IPS-18a (cell line): ENCODE results near the gene ADAM15.

ENCODE experiments used
- H3K27ac ChIP-seq: one replicate; pipeline ENCODE4 v1.5.1; 2013; ENCODE audit warnings: low read length
- H3K27me3 ChIP-seq: one replicate; pipeline ENCODE4 v1.6.1; 2013; ENCODE audit warnings: mild to moderate bottlenecking, low read length; ENCODE audit not compliant: control insufficient read depth, insufficient read depth
- H3K36me3 ChIP-seq: one replicate; pipeline ENCODE4 v1.6.1; 2013; ENCODE audit warnings: low read depth, low read length; ENCODE audit not compliant: control insufficient read depth
- H3K4me1 ChIP-seq: one replicate; pipeline ENCODE4 v1.6.1; 2013; ENCODE audit warnings: low read depth, low read length; ENCODE audit not compliant: control insufficient read depth
- H3K4me3 ChIP-seq: one replicate; pipeline ENCODE4 v1.5.1; 2013; ENCODE audit warnings: low read length
- H3K9ac ChIP-seq: one replicate; pipeline ENCODE4 v1.6.1; 2013; ENCODE audit warnings: mild to moderate bottlenecking, low read length, moderate library complexity
- H3K9me3 ChIP-seq: one replicate; pipeline ENCODE4 v1.6.1; 2013; ENCODE audit warnings: low read depth, low read length; ENCODE audit not compliant: control insufficient read depth

ADAM15 gene

DNA sequence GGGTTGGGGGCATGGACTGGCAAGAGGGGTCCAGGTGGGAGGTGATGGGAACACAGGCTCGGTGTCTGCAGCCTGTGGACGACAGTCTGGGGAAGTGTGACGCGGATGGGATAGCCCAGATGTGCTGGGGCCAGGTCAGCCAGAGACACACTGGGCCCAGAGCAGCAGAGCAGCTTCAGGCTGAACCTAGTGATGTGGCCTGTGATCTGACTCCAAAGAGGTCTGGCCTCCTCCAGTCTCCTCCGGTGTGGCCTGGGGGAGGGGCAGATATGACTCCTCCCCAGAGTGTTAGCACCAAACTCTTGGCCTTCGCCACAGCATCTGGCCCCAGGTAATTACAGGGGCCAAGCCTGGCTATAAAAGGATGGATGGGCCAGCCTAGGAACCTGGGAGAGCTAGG is 41.0 kb downstream of the ADAM15 start:
- Histone ChIP-seq H3K27ac (no peak overlapping the region), H3K9ac (no peak overlapping the region), H3K4me3 (no peak overlapping the region), H3K4me1 (no peaks in the 10 kb centered on the region), H3K9me3 (no peaks in the 10 kb centered on the region), H3K36me3 (no peaks in the 10 kb centered on the region), H3K27me3 (peaks cover 13% of the 10 kb centered on the region)

DNA sequence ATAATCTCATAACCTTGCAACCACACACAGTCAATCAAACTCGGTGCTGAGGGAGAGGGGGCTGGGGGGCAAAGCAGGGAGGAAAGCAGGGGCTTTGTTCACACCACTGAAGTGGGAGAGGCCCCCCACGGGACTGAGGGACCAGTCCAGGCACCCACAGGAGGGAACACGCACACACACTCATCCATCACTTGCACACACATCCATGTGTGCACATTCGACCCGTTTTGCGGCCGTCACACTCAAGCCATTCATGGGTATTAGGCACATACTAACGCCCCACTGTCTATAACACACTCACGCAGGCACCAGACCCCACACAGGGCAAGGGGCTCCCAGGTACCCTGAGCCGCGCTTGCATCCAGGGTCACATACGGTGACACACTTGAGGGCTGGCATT is 41.5 kb downstream of the ADAM15 start:
- Histone ChIP-seq H3K4me3 (no peak overlapping the region), H3K9ac (no peak overlapping the region), H3K27ac (no peak overlapping the region), H3K27me3 (peaks cover 13% of the 10 kb centered on the region), H3K9me3 (no peaks in the 10 kb centered on the region), H3K4me1 (no peaks in the 10 kb centered on the region), H3K36me3 (no peaks in the 10 kb centered on the region)

DNA sequence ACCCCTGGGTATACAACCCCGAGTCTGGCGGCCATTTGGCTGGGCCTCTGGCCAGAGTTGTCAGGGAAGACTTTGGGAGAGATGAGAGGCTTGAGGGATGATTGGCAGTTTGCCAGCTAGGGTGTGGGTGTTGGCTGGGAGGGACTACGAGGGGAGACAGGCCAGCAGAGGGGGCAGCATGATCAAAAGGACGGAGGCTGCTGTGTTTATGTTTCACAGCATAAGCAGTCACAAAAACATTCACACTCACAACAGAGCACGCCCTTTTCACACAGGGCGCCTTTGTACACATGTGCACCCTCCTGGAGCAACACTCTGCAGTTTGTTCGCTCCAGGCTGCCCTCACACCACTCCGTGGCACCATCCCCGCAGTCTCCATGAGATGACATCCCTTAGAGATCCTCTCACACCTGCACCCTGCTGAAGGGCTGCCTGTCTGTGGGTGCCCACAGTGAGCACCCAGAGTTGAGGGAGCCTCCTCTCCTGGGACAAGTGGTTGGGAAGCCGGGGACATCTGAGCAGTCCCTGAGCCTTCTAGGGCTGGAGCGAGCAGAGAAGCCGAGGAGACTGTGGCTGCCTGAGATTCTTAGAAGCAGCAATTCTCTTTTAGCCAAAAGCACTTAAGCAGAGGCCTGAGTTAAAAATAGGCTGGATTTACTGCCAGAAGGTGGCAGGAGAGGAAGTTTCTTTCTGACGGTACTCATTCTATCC is 43.0 kb downstream of the ADAM15 start:
- Histone ChIP-seq H3K9me3 (no peaks in the 10 kb centered on the region), H3K4me1 (no peaks in the 10 kb centered on the region), H3K9ac (no peak overlapping the region), H3K27ac (no peak overlapping the region), H3K36me3 (no peaks in the 10 kb centered on the region), H3K27me3 (peaks cover 13% of the 10 kb centered on the region), H3K4me3 (no peak overlapping the region)

DNA sequence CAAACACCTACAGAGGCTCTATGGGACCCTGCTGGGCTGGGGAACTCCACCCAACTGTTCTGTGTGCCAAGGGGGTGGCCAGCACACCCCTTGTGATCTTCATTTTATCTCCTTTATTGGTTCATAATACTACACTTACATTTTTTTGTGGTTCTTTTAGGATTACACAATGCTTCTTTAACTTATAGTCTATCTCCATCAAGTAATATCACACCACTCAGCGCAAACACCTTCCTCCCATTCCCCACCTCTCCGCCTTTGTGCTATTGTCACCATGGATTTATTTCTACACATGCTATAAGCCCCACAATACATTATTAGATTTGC is 43.5 kb downstream of the ADAM15 start:
- Histone ChIP-seq H3K27ac (no peak overlapping the region), H3K9ac (no peak overlapping the region), H3K4me1 (no peaks in the 10 kb centered on the region), H3K9me3 (no peaks in the 10 kb centered on the region), H3K27me3 (peaks cover 13% of the 10 kb centered on the region), H3K36me3 (no peaks in the 10 kb centered on the region), H3K4me3 (no peak overlapping the region)

DNA sequence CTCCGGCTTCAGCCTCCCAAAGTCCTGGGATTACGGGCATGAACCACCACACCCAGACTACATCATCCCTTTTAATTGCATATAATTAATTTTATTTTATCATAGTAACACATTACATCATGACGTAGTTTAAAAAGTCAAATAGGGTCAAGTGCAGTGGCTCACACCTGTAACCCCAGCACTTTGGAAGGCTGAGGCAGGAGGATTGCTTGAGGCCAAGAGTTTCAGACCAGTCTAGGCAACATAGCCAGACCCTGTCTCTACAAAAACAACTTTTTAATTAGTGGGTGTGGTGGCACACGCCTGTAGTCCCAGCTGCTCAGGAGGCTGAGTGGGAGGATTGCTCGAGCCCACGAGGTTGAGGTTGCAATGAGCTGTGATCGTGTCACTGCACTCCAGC is 48.2 kb downstream of the ADAM15 start:
- H3K36me3 ChIP-seq: no peaks in the 10 kb centered on the region
- no peak overlapping the region for H3K9ac ChIP-seq
- H3K27me3 ChIP-seq: no peaks in the 10 kb centered on the region
- H3K4me1 ChIP-seq: no peaks in the 10 kb centered on the region
- no peak overlapping the region for H3K4me3 ChIP-seq
- no peaks in the 10 kb centered on the region for H3K9me3 ChIP-seq
- no peak overlapping the region for H3K27ac ChIP-seq

DNA sequence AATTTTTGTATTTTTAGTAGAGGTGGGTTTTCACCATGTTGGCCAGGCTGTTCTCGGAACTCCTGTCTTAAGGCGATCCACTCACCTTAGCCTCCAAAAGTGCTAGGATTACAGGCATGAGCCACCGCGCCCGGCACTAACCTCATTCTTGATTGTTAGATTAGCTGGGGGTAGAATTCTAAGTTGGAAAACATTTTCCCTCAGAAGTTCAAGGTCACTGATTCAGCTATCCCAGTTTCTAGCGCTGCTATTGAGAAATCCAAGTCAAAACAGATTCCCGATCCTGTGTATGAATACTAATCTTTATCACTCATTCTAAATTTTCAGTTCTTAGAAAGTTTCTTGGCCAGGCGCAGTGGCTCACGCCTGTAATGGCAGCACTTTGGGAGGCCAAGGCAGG is 52.2 kb downstream of the ADAM15 start:
- H3K9me3 ChIP-seq: no peaks in the 10 kb centered on the region
- no peak overlapping the region for H3K27ac ChIP-seq
- H3K36me3 ChIP-seq: no peaks in the 10 kb centered on the region
- H3K9ac ChIP-seq: no peak overlapping the region
- no peaks in the 10 kb centered on the region for H3K27me3 ChIP-seq
- no peaks in the 10 kb centered on the region for H3K4me1 ChIP-seq
- no peak overlapping the region for H3K4me3 ChIP-seq

DNA sequence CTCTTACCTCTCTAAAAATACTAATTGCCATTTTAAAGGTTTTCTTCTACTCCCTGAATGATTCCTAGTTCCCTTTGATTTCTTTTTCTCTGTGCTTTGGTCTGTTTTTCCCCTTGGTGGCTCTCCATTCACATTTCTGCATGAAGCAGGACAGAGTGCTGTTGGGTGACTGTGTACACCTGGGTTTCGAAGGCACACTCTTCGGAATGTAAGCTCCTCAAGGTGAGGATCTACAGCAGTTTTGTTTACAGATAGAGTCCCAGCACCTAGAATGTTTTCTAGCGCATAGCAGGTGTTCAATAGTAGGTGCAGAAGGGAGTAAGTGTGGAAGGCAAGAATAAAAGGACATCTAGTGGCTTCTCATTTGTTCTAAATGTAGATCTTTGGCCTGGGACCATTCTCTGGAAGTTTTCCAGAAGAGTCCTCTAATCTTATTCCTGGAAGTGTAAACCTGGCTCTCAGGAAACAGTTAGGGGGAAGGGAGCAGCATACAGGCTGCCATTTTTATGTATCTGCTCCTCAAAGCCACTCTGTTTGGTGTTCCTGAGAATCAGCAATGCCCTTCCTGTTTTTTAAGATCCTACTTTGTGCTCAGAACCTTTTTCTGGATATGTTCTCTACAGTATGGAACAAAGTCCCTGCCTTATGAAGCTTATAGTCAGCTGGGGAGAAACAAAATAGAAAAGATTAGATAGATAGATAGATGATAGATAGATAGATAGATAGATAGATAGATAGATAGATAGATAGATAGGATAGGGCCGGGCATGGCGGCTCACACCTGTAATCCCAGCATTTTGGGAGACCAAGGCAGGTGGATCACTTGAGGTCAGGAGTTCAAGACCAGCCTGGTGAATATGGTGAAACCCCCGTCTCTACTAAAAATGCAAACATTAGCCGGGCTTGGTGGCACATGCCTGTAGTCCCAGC is 53.8 kb downstream of the ADAM15 start:
- Histone ChIP-seq H3K9me3 (no peaks in the 10 kb centered on the region), H3K9ac (no peak overlapping the region), H3K4me3 (no peak overlapping the region), H3K27ac (no peak overlapping the region), H3K4me1 (no peaks in the 10 kb centered on the region), H3K36me3 (no peaks in the 10 kb centered on the region), H3K27me3 (no peaks in the 10 kb centered on the region)

DNA sequence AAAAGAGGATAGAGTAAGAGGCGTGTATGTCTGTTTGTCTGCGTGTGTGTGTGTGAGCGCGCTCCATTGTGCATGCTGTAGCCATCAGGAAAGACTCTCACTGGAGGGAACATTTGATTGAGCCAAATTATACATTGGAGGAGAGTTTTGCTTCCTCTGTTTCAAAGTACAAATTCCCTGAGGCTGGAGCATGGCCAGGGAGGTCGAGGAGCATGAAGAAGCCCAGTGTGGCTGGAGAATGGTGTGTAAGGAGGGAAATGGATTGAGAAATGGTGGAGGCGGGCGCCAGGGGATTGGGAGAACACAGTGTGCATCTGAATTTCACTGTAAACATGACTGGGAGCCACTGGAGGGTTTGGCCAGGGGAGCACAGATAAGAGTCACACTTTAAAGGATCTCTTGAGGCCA is 54.5 kb downstream of the ADAM15 start:
- Histone ChIP-seq H3K27me3 (no peaks in the 10 kb centered on the region), H3K9me3 (no peaks in the 10 kb centered on the region), H3K36me3 (no peaks in the 10 kb centered on the region), H3K4me3 (no peak overlapping the region), H3K27ac (no peak overlapping the region), H3K4me1 (no peaks in the 10 kb centered on the region), H3K9ac (no peak overlapping the region)

DNA sequence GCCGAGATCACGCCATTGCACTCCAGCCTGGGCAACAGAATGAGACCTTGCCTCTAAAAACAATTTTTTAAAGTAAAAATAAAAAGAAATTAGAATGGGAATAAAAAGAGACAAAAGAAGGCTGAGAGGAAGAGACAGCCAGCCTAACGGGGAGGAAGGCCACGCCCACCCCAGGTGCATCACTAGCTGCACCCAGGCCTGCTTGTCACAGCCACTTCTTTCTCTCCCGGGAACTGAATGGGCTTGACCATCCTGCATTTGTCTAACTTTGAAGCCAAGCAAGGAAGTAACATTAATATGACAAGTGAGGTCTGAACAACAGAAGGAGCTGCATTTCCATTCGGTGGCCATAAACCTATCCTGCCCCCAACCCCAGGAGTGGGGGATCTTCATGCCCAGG is 55.7 kb downstream of the ADAM15 start:
- Histone ChIP-seq H3K9ac (no peak overlapping the region), H3K27ac (no peak overlapping the region), H3K4me3 (no peak overlapping the region), H3K4me1 (no peaks in the 10 kb centered on the region), H3K36me3 (no peaks in the 10 kb centered on the region), H3K27me3 (no peaks in the 10 kb centered on the region), H3K9me3 (no peaks in the 10 kb centered on the region)

DNA sequence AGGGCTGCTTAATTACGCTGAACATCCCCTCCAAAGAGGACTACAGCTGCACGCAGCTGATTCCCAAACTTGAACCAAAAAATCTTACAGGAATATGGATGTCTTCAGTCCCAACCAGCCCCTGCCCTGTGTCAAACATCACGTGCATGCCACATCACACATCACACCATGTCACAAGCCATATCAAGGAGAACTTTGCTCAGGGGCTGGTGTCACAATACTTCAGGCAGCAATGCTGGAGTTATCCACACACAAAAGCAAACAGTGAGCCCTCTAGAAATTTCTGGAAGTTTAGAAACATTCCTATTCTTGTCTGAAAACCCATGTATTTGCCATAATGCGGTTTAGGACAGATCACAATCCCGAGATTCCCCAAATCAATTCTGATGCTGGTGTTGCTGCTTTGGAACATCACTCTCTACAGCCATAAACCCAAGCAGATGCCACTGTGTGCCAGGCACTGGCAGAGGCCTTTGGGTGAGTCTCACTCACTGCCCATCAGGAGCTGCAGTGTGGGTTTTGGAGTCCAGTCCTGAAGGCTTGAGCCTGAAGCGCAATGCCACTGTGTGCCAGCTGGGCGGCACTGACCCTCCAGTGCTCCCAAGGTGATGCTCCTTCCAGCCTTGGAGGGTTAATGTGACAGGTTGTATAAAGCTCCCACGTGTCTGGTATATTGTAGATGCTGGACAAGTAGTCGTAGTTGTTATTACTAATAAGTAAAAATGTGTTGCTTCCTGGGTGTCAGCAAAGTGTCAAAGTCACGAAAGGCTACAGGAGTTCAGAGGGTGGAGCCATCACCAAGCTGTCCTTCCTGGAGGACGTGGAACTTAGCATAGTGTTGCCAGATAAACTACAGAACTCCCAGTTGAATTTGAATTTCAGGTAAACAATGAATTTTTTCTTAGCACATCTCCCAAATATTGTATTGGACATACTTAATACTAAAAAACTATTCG is 56.5 kb downstream of the ADAM15 start:
- Histone ChIP-seq H3K4me1 (no peaks in the 10 kb centered on the region), H3K9ac (no peak overlapping the region), H3K36me3 (no peaks in the 10 kb centered on the region)

DNA sequence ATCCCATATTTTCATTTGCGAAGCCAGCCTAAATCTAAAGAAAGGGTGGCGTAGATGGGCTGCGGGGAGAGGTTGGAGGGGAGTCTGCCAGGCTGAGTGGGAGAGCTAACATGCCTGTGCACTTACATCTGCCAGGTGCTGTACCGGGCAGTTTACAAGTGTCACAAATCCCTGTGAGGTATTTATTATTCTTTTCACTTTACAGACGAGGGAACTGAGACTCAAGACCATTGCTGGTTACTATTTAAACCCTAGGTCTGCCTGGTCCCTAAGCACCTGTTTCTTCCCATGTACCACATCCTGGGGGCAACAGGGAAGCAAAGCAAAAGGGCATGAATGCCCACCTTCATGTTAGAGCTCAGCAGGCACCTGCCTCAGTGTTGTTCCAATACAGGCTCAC is 57.2 kb downstream of the ADAM15 start:
- Histone ChIP-seq H3K36me3 (no peaks in the 10 kb centered on the region), H3K27me3 (no peaks in the 10 kb centered on the region), H3K4me3 (no peak overlapping the region), H3K4me1 (no peaks in the 10 kb centered on the region), H3K27ac (no peak overlapping the region), H3K9ac (no peak overlapping the region), H3K9me3 (no peaks in the 10 kb centered on the region)

More for the DNA sequence above, 56.5 kb downstream of the ADAM15 start:
- Histone ChIP-seq H3K27ac (no peak overlapping the region), H3K27me3 (no peaks in the 10 kb centered on the region), H3K4me3 (no peak overlapping the region), H3K9me3 (no peaks in the 10 kb centered on the region)
